Gastrocnemius medialis (tissue), 4 donors: ENCODE data around the gene WNK2. TPM values are rescaled to one million over a fixed set of nuclear protein-coding genes. Genes with fewer than 3 reads are reported as not detected.
A peak's percentile ranks its signal among the peaks of the same experiment; 100 is the strongest.

Experiments
- ATAC-seq, 2 donors: fragments of 150-250 bp; one replicate each; pipeline ENCODE4 v1.9.1; 2016
- DNase-seq, 2 donors: peaks; one replicate each; pipeline ENCODE4 v3.0.0-alpha.2; 2019
- H3K27ac ChIP-seq, 4 donors: fragments of 200-600 bp; sonication (generic); 1 replicate in 1 of 4; 2 replicates in 3 of 4; pipeline ENCODE4 v1.5.1; 2016 to 2018; ENCODE audit warnings: mild to moderate bottlenecking in 2 of 4, moderate library complexity in 1 of 4
- H3K27me3 ChIP-seq, 3 donors: fragments of 200-600 bp; sonication (generic) in 2 of 3; 1 replicate in 1 of 3; 2 replicates in 2 of 3; pipeline versions ENCODE4 v1.5.1 to v1.6.0; 2016 to 2019; ENCODE audit warnings: mild to moderate bottlenecking in 1 of 3, moderate library complexity in 1 of 3
- H3K36me3 ChIP-seq, 2 donors: fragments of 200-600 bp; sonication (generic) in 1 of 2; one replicate each; pipeline ENCODE4 v1.5.1; 2017 to 2018
- H3K4me1 ChIP-seq, 2 donors: fragments of 200-600 bp; sonication (generic) in 1 of 2; one replicate each; pipeline ENCODE4 v1.5.1; 2016 to 2017; ENCODE audit warnings: mild to moderate bottlenecking in 2 of 2
- H3K4me3 ChIP-seq, 4 donors: fragments of 200-600 bp; sonication (generic) in 3 of 4; 1 replicate in 1 of 4; 2 replicates in 3 of 4; pipeline ENCODE4 v1.5.1; 2016 to 2019; ENCODE audit warnings: mild to moderate bottlenecking in 2 of 4
- H3K9me3 ChIP-seq, 3 donors: fragments of 200-600 bp; sonication (generic) in 2 of 3; 1 replicate in 1 of 3; 2 replicates in 2 of 3; pipeline ENCODE4 v1.5.1; 2016 to 2019
- POLR2A ChIP-seq, 2 donors: fragments of 450-650 bp; IDR thresholded peaks; one replicate each; pipeline ENCODE4 v1.6.1; 2017; ENCODE audit warnings: antibody characterized with exemption in 2 of 2, mild to moderate bottlenecking in 2 of 2, moderate library complexity in 2 of 2
- in situ Hi-C, 4 donors: fragments of 200-750 bp; cut with MboI; loops; one replicate each; pipeline versions ENCODE4 v1.15.0 to v1.8.0; 2017; ENCODE audit warnings: low sequenced_read_pairs in 4 of 4
- intact Hi-C: fragments of 100-400 bp; cut with DNase I; formaldehyde crosslinking; loops from one replicate; pipeline ENCODE4 v1.15.1; 2023; ENCODE audit warnings: low total_unique reads
- total RNA-seq, 4 donors: library from RNA; depleted of rRNA; stranded (reverse); fragments of >200 nt; gene quantifications; one replicate each; pipeline versions ENCODE4 v1.1.0 to v1.2.3, GENCODE V29; 2016
- TF ChIP-seq, protein P1 (sequence below), 5 experiments: fragments of 450-650 bp in 3 of 5; fragments of 200-600 bp in 2 of 5; sonication (generic) in 2 of 5; IDR thresholded peaks in 4 of 5; conservative IDR thresholded peaks in 1 of 5; 1 replicate in 4 of 5; 2 replicates in 1 of 5; pipeline ENCODE4 v1.5.1; 2016 to 2019; ENCODE audit warnings: antibody characterized with exemption in 5 of 5, mild to moderate bottlenecking in 3 of 5, moderate library complexity in 3 of 5

The WNK2 gene
- total RNA-seq, 4 donors from 2014 or later, result 11.3 to 43.0 (median 24.7) TPM

DNA sequence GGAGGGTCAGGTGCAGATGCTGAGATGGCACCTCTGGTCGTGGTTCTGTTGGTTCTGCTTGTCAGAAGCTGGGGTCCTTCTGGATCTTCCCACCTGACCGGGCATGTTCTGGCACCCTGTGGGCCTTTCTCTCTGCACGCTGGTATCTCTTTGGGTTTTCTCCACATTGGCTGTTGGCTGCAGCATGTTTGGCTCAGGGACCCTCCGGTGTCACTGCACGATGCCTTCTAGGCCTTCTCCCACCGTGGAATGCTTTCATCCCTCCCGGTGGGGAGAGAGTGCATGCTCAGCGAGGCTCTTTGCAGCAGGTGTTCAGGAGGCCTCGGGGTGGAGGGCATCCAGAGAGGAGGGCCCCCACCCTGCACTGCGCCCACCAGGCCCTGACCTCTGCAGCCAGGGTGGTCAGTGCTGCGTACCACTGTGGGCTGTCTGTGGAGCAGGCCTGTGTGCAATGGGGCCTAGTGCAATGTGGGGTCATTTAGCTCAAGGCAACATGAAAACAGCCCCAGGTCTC, 119.4 kb downstream of the WNK2 start:
- in situ Hi-C loops, result loop anchor here in 3 of 4 donors (5.0 to 25.0 kb wide), 4 partner anchors 139 to 259 kb away; no protein-coding TSS in a partner anchor
- Histone ChIP-seq H3K27me3 (no peaks in the 10 kb centered on the region), H3K9me3 (no peaks in the 10 kb centered on the region), H3K36me3 (no peaks in the 10 kb centered on the region), H3K4me1 (peaks cover 60 to 65% of the 10 kb centered on the region in 2 donors), H3K4me3 (no peak overlapping the region), H3K27ac (no peak overlapping the region)
- no peak for TF ChIP-seq POLR2A (IDR thresholded peaks at IDR 0.05)
- TF ChIP-seq, protein P1, sequence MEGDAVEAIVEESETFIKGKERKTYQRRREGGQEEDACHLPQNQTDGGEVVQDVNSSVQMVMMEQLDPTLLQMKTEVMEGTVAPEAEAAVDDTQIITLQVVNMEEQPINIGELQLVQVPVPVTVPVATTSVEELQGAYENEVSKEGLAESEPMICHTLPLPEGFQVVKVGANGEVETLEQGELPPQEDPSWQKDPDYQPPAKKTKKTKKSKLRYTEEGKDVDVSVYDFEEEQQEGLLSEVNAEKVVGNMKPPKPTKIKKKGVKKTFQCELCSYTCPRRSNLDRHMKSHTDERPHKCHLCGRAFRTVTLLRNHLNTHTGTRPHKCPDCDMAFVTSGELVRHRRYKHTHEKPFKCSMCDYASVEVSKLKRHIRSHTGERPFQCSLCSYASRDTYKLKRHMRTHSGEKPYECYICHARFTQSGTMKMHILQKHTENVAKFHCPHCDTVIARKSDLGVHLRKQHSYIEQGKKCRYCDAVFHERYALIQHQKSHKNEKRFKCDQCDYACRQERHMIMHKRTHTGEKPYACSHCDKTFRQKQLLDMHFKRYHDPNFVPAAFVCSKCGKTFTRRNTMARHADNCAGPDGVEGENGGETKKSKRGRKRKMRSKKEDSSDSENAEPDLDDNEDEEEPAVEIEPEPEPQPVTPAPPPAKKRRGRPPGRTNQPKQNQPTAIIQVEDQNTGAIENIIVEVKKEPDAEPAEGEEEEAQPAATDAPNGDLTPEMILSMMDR (IDR thresholded peaks at IDR 0.05 in 4 of 5, conservative IDR thresholded peaks at IDR 0.05 in 1 of 5), result no peak
- no peak for ATAC-seq
- DNase-seq, result no peak
- intact Hi-C loops, result loop anchor here (5.0 kb wide), 1 partner anchor 41 kb away; no protein-coding TSS in a partner anchor

DNA sequence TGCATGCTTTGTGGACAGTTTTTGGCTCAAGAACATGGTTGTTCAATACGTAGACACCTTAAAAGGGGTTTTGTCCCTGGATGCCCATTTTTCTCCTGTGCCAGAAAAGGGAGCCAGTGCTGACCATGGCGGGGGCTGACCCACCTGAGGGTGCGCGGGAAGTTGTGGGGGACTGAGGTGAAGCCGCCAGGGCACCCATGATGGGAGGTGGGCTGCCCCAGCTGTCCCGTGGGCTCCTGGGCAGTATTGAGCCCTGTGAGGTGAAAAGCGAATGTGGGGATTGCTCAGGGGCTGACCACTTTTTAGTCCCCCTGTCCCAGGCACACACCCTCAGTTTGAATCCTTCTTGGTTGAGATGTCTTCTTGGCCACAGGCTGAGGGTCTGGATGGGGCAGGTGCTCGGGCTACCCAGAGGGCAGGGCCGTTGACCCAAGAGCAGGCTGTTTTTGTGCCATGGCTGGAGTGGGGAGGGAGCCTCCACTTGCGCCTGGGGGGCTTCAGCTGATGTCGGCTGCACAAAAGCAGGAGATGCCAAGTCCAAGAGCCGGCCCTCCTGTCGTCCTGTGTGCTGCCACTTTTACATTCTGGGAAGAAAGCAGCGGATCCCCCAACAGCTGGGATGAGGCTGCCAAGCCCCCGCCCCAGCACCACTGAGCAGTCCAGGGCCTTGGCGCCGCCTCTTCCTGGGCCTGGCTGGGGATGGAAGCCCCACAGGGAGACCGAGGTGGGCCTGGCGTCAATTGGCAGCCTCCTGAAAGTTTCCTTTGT, 120.1 kb downstream of the WNK2 start:
- H3K36me3 ChIP-seq, result no peaks in the 10 kb centered on the region
- H3K27me3 ChIP-seq, result no peaks in the 10 kb centered on the region
- DNase-seq, result no peak
- in situ Hi-C loops (loop anchor here in 3 of 4 donors (5.0 to 25.0 kb wide), 4 partner anchors 139 to 258 kb away; no protein-coding TSS in a partner anchor), intact Hi-C loops (loop anchor here (2.0 to 5.0 kb wide), 3 partner anchors 42 to 195 kb away; partner anchors contain the start of gene FAM120A)
- H3K9me3 ChIP-seq, result no peaks in the 10 kb centered on the region
- TF ChIP-seq, protein P1 (IDR thresholded peaks at IDR 0.05 in 4 of 5, conservative IDR thresholded peaks at IDR 0.05 in 1 of 5), result no peak
- TF ChIP-seq POLR2A (IDR thresholded peaks at IDR 0.05), result no peak
- H3K4me1 ChIP-seq, result peaks cover 53 to 58% of the 10 kb centered on the region in 2 donors
- no peak overlapping the region for H3K4me3 ChIP-seq
- H3K27ac ChIP-seq, result peak overlapping the region; percentile 80 to 93 (median 84)
- no peak for ATAC-seq

DNA sequence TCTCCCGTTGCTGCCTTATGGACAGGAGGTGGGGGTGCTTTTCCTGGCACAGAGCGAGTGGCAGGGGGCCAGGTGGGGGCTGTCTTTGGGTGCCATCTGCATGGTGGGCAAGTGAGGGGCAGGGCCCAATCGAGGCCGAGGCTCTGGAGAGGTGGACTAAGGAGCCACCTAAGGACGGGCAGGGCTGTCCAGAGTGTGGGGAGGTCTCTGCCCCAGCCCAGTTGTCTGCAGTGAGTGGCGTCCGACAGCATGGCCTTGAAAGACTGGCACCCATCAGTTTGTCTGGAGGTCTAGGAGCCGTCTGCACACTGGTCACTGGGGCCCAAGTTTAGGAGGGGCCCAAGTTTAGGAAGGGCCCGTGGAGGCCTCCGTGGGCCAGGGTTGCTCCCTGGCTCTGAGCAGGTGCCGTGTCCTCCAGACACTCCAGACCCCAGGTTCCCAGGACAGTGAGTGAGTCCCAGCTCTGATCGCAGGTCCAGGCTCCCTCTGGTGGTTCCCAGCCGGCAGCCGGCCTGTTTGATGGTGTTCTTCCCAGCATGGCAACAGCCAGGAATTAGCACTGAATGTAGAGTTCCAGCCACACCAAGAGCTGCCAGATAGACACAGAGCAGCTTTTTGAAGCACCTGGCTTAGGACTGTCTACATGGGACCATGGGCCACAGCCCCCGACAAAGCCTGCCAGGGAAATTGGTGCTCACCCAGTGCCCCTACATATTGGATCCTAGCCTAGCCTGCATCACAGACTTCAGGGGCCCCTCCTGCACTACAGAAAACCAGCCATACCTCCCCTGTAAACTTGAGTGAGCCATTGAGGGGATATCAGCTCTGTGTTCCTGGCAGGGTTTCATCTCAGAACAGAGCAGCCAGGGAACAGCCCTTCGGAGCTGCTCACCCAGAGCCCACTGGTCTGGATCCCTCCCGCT, 120.9 kb downstream of the WNK2 start:
- TF ChIP-seq, protein P1 (IDR thresholded peaks at IDR 0.05 in 4 of 5, conservative IDR thresholded peaks at IDR 0.05 in 1 of 5), result peak; percentile 79 to 82 (median 80)
- TF ChIP-seq POLR2A (IDR thresholded peaks at IDR 0.05), result no peak
- in situ Hi-C loops, result loop anchor here (5.0 to 25.0 kb wide), 4 partner anchors 140 to 257 kb away; no protein-coding TSS in a partner anchor
- Histone ChIP-seq H3K27me3 (no peaks in the 10 kb centered on the region), H3K27ac (peak overlapping the region; percentile 80 to 93 (median 84)), H3K4me1 (peaks cover 45 to 60% of the 10 kb centered on the region in 2 donors), H3K4me3 (peak overlapping the region in 2 of 4 donors; percentile 1 to 21), H3K9me3 (no peaks in the 10 kb centered on the region), H3K36me3 (no peaks in the 10 kb centered on the region)
- DNase-seq, result peak; percentile 70 to 86
- intact Hi-C loops, result loop anchor here (1.0 to 5.0 kb wide), 4 partner anchors 43 to 196 kb away; partner anchors contain the start of gene FAM120A
- ATAC-seq, result peak; percentile 71

DNA sequence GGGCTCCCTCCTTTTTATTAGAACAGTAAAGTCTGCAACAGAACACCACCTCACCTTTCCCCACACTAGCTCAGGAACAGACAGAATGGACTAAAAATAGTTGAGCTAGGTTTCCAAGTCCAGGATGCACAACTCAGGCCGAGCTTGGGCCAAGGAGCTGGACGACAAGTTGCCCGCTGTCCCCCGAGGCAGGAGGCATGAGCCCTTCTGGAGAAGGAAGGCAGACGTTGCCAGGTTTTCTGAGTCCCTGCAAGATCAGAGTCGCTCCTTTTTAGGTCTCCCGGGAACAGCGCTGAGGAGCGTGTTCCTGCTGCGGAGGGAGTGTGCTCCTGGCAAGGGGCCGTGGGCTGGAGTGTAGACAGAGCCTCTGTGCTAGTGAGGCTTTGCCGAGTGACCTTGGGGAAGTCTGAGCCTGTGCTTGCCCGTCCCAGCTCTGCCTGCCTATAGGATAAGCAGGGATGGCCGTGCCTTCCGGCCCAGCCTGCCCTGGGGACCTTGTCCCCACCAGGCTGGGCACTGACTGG, 121.6 kb downstream of the WNK2 start:
- in situ Hi-C loops (loop anchor here in 3 of 4 donors (5.0 to 25.0 kb wide), 3 partner anchors 141 to 257 kb away; no protein-coding TSS in a partner anchor), intact Hi-C loops (loop anchor here (1.0 to 2.0 kb wide), 3 partner anchors 145 to 197 kb away; partner anchors contain the start of gene FAM120A)
- Histone ChIP-seq H3K36me3 (no peaks in the 10 kb centered on the region), H3K9me3 (no peaks in the 10 kb centered on the region), H3K4me3 (peak overlapping the region in 3 of 4 donors; percentile 1 to 41 (median 29)), H3K27me3 (no peaks in the 10 kb centered on the region), H3K27ac (peak overlapping the region; percentile 80 to 93 (median 84)), H3K4me1 (peaks cover 40 to 58% of the 10 kb centered on the region in 2 donors)
- TF ChIP-seq POLR2A (IDR thresholded peaks at IDR 0.05), result no peak
- TF ChIP-seq, protein P1 (IDR thresholded peaks at IDR 0.05 in 4 of 5, conservative IDR thresholded peaks at IDR 0.05 in 1 of 5), result no peak
- DNase-seq, result peak; percentile 86
- ATAC-seq, result peak; percentile 85 to 88
